CD4-positive, alpha-beta T cell treated with Interleukin-4 for 1 hour (primary cell): ENCODE measurements around the gene NFIB.

ENCODE experiments used
- DNase-seq, 2 donors: peaks; one replicate each; pipeline ENCODE4 v3.0.0-alpha.2; 2020 to 2022

Gene NFIB

DNA sequence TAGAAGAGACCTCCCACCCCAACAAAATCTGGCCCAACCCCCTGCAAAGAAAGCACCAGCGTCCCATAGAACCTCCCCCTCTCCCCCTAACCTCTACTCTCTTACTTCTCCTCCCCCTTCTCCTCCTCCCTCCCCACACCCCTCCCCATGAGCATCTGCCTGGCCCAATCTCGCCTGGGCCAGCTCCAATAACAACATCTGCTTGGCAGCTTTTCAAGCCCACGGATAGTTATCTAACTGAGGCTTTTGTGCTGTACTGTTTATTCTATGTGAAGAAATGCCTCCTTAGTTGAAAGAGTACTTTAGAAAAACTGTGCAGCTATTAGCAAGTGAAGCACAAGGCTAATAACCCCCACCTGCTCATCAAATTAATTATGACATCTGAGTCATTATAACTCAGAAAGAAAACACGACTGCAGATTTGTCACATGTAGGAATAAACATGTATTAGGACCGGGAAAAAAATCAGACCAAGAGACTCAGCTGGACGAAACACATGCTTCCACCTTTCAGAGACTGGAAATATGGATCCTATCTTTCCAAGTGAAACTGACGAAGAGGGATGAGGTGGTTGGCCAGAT, 42.8 kb downstream of the NFIB start:
- no peak for DNase-seq

DNA sequence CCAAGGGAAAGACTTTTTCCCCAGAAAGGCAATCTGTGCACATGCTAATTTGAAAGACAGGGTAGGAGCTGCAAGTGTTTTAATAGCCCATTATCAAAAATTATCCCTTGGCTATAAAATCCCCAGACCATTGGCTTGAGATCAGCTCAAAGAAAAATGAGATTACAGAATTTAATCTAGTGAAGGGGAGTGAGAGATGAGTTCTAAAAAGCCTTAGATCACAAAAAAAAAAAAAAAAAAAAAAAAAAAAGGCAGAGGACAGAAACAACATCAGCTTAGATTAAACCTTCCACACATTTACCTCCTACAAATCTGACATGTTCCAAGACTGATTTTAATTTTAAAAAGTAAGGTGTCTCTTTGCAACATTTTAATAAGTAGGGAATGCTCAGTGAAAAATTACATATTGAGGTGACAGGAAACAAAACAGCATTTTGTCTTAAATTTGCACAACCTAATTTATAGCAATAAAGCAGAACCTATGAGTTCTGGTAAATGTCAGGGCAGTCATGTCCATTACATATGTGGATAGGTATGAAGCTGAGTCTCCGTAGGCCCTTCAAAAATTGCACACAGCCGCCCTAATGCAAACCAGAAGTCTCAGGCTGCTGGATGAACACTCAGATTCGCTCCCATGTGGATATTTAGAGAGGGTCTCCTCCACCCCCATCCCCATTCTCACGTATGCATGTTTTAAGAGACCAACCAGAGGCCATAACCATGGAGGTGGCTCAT, 43.4 kb downstream of the NFIB start:
- DNase-seq = no peak

DNA sequence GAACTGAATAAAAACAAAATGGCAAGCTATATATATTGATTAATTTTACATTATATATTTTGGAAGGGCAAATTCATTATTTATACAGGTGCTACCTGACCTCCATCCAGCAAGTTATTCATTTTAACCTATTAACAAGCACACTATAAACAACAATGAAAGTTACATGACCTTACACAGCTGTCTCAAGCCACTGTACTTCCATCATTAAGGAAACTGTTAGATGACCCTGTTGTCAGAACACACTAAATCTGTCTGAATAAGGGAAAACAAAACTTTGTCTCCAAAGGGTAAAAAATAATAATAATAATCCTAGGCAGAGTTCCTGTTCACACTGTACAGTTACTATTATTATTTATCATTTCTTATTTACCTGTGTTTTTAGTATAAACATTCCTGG, 44.0 kb downstream of the NFIB start:
- no peak for DNase-seq

DNA sequence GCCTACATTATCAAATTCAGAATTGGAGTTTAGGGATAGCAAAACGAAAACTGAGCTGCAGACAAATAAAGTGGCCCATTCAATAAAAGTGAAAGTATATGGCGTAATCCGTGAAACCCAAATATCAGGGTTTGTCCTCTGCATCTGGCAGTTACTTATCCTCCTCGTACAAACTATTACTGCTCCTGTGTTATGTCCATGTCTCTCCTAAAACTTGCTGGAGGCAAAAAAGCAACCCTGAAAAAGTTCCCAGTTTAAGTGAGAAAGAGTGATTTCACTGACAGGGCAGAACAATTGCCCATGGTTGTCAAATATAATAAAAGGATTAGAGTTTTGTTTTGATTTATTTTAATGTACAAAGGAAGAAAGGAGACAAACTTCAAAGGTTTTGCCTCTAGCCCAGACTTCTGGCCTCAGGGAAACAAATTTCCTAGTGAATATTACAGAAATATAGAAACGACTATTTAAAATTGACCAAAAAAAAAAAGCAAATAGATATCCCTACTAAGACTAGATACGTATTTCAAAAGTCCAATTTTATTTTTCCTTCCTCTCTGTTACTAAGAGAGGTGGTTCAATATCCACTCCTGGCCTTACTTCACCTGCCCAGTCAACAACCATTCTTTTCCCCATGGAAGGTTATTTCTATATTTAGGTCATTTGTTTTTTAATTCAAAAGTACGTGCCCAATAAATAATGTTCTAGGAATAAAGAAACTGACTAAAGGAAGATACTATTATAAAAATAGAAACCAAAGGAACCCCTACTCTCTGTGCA, 50.0 kb downstream of the NFIB start:
- DNase-seq = no peak

DNA sequence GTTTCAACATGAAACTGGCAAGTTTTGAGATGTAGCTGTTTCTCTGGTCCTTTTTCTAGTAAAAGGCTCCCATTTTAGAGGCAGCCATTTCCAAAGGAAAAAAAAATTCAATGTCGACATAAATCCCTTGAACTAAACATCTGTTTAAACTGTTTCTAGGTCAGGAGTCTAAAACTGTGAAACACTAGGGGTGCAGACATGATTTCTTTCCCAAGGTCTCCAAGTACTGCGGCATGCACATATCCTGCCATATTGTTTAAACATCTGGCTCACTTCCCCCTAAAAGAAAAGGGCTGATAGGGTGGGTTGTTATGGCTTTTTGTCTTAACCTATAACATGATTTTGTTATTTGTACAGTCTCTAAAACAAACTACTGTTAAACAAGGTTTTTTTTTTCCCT, 51.1 kb downstream of the NFIB start:
- DNase-seq = no peak

DNA sequence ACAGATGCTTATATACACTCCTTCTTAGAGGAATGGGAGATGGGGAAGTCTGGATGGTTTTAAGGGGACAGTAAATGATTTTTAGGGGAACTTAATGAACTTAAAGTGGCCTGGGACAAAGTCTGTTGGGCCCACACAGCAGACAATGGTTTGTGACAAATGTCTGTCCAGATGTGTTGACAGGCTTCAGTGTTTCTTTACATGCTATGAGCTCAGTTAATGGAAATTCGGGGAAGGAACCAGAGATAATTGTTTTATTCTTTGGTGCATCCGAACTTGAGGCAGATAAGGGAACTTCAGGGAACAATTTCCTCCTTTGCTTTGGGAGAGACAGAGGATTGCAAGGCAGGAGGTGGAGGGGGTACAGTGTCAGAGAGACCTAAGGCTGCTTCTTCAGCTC, 52.3 kb downstream of the NFIB start:
- no peak for DNase-seq

DNA sequence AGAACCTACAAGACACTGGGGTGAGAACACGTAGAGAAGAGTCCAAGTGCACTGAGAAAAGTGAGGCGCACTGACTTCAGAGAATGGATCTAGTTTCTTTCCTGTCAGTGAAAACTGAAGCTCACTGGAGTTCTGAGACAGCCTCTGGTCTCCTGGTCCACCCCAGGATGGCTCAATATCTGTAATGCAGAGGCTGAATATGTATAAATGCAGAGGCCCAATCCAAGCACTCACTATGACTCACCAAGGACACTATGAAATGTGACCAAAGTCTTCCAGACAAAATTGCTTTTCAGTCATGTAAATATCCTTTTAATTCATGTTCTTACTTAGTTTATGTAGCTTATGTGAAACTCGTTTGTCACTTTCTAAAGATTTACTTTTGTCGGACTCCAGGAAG, 53.8 kb downstream of the NFIB start:
- no peak for DNase-seq

DNA sequence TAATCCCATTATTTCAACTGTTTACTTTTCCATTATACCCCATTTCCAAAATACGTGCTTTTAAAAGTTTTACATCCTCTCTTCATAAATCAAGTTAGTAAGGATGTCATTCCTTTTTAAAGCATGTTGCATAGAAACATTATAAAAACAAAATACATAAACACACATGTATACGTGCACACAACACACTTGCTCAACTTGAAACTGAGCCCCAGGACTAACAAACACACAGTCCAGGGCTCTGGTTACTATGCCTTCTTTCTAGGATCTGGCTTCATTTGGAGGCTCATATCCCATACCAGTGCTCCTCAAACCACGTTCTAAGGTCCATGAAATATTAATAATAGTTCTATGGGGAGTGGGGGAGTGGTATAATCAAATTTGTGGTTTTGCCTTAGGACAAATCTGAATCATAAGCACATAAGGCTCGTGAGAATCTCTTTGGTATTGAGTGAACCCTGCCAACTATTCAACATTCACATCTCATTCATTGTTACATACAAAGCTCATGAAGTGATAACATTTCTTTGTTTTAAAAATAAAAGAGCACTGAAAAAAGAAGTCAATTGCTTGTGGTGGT, 55.2 kb downstream of the NFIB start:
- DNase-seq = no peak

DNA sequence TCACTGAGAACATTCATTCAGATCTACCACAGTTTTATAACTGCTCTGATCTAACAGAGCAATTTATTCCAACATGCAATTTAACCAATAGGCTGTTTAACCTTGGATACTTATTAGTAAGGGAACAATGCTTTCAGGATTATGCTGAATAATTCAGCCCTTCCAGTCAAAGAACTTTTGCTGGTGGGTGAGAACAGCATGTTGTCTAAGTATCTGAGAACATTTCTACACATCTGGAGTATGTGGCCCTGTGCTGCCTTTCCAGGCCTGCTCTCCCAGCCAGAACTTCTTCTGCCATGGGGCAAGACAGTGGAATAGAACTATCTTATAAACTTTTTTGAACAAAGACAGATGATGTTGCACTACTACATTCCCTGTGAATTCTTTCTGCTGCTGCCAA, 55.8 kb downstream of the NFIB start:
- DNase-seq = no peak

DNA sequence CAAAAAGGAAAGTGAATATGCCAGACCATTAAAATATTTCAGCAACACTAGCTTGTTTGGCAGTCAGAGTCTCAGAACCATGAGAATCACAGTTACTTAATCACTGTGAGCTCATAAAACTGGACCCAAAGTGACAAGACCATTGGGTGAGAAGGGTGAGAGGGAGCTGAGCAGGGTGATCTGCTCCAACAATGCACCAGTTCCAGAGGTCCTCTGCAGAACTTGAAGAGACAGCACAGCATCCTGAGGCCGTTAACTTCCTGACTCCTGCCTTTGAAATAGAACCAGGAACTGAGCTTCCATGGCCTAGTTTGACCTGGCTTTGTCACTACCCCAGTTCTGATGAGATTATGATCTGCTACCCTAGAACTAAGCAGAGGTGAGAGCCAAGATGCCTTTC, 57.4 kb downstream of the NFIB start:
- DNase-seq = no peak

DNA sequence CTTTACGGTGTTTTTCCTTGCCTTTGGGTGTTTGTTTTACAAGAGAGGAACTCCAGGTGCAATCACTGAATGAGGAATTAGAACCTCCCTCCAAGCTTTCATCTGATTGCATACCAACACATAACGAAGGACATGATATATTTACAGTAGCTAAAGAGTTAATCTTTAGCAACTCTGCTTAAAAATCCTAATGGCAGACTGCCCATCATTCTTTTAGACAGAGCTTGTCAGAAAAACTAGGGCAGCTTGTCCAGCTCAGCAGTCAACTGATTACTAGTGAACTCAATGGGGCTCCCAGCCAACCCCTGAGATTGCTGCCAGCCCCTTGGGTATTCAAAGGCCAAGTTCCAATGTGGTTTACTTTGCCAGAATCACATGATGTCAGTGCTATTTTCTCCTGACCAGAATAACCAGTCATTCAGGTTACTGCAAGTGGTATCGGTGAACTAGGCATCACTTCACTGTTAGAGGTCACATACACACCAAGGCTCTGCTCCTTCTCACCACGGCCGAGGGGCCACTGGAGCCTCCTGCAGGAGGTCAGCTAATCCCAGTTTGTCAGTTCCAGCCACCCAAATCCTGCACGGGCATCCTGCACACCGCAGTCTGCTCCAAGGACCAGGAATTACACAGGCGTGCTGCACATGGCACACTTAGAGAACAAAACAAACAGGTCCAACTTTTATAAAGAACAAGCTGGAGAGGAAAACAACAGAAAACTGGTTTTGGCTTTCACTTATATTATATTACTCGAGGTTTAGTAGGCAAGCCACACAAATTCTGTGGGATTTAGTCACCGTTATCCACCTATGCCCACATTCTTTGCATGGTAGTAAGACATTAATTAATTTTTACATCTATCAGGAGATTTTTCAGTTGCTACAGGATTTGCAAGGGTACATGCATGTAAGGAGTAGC, 62.5 kb downstream of the NFIB start:
- DNase-seq = no peak

DNA sequence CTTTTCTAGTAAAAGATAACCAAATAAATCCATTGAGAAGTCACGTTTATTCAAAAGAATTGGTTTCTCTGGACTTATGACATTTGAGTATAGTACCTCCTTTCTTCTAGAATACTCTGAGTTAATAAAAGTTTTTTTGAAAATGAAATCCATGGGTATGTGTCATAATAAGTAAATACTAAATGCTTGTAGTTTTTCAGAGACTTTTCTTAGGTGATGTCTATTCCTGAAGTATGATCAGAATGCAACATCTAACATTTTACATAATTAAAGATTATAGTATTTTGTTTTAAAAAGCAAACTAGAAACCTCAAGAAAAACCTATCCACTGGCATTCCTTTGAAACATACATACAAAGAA, 63.2 kb downstream of the NFIB start:
- no peak for DNase-seq

DNA sequence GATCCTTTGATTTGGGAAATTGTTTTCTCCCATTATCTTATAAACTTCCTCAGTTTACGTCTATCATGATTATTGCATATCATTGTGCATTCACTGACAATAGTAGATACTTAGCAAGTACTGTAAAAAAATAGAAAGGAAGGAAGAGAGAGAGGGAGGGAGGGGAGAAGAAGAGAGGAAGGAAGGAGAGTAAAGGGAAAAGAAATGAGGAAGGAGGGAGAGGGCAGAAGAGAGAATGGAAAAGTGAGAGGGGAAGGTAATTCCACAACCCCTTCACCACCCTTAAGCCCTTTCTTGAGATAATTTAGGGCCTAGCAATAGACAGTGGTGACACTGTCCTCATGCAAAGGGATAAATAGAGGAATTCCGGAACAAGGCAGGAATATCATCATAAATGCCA, 64.4 kb downstream of the NFIB start:
- DNase-seq = no peak

DNA sequence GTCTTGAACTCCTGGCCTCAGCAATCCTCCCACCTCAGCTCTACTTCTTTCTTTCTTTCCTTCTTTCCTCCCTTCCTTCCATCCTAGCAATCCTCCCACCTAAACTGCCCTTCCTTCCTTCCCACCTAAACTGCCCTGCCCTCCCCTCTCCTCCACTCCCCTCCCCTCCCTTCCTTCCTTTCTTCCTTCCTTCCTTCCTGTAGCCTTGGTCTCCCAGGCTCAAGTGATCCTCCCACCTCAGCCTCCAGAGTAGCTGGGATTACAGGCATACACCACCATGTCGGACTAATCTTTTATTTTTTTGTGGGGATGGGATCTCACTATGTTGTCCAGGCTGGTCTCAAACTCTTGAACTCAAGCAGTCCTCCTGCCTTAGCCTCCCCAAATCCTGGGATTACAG, 65.8 kb downstream of the NFIB start:
- no peak for DNase-seq

DNA sequence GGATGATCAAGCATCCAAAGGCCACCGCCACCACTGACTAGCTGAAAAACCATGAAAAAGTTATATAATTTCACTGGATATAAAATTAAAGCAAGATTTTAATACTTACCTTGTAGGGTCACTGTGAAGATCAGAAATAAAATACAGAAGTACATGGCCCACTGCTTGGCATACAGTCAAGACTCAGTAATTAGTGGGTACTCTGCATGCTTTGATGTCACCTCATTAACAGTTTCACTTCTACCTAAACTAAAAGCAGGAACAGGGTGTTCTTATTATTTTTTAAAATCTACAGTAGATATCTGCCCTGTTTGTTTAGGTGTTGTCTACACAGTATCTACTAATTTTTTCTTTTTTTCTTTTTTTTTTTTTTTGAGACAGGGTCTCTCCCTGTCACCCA, 66.4 kb downstream of the NFIB start:
- DNase-seq = no peak

DNA sequence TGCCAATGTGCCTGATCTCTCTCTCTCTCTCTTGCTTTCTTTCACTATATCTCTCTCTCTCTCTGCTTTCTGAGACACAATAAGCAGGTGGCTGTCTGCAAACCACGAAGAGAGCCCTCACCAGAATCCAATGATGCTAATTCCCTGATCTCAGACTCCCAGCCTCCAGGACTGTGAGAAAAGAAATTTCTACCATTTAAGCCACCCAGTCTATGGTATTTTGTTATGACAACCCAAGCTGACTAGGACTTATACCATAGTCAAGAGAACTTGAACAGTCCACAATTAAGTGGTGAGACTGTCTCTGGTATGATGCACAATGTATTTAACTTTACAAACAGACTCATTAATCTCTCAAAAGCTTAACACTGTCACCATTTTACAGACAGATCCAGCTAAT, 67.0 kb downstream of the NFIB start:
- DNase-seq = no peak

DNA sequence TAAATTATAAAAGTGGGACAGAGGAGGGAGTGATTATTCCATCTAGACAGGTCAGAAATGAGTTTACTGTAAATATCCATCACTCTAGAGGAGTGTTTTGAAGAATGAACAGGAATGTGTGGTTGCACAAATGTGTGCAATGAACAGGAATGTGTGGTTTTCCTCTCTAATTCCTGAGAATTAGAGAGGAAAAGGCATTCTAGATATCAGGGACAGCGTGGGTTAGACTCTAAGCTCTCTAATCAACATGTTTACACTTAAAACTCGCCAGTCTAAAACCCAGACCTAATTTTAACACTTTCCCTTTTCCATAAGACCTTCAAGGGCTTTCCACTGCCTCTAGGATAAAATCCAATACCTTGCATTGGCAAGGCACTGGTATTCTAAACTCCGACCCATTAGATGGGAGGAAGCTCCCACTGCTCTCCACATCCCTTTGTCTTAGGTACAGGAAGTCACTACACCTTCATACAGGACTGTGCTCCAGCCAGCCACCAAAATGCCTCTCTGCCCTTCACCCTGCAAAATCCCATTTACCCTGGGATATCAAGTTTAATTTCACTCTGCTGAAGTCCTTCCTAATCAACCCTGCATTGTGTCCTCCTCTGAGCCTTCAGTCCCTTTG, 67.9 kb downstream of the NFIB start:
- no peak for DNase-seq

DNA sequence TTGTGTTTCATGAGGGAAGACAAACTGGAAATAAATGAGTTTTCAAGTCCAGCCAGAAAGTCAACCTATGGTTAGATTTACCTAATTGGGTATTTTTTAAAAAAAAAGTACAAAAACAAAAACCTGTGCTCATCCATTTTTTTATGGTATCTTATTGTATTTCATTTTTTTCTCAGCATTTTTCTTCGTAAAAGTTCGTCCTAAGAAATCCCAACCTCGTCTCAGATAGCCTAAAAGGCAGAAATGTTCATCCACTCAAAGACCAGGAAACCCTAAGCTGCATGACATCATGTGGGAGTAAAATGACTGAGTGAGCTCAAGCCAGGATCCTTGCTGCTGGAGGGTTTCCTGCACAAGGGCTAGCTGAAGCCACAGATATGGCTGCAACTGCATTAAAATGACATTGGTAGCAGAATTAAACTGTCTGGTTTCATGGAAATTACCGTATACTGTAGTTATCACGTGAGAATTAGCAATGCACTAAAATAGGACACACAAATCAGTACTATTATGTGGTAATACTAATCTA, 70.4 kb downstream of the NFIB start:
- no peak for DNase-seq

DNA sequence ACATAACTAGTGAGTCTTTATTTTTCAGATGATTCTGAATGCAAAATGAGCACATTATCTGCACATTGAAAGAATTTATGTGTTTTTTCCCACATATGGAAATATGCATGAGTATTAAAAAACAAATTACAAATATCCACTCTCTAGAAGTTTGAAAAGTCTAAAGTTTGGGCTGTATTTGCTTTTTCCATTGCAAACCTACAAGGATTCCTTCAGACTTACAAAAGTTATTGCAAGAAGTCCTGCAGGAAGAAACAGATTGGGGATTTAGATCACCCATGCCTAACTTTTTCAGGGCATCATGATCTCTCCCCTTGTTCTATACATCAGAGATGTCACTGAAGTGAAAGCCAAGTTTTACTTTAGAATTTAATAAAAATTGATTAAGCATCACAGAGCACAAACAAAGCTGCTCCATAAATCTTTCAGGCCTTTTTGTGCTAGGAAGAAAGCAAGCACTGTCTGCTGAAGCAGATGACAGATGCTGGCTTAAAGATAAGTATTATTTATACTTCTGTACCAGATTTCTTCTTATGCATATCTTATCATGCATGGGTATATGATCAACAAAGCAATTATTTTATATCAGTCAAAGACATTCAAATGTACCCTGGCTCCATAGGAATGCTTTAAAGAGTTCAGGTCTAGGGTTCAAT, 71.7 kb downstream of the NFIB start:
- no peak for DNase-seq

DNA sequence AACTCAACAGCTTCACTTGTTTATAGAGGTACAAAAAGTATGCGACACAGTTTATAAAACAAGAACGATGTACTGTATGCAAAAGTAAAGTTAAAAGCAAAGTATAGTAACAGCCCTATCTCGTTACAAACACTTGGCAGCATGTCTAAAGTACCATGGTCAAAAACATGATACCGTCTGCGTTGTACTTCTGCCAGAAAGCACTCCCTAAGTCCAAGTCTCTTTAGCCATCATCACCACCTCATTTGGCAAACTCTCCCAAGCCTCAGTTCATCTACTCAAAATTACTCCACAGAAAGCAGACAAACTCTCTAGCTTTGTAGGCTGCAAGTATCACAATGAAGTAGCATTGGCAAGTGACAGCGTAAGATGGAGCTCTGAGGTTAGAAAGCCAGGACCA, 73.4 kb downstream of the NFIB start:
- DNase-seq = no peak

DNA sequence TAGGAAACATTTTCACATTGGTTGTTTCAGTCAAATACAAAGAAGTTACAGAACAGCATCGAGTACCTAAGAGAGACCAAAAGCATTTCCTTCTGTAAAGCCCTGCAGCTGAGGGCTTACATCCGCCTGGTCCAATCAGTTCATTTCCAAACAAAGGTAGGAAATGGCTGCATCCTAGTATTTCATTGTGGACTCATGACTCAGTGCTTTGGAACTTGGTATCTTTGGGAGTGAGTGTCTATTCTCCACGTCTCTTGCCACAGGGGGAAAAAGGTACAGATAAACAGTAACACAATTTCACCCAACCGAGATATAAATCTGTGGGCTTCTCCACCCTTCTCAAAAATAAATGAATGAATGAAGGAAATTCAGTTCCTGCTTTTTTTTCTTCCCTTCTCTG, 75.4 kb downstream of the NFIB start:
- no peak for DNase-seq

DNA sequence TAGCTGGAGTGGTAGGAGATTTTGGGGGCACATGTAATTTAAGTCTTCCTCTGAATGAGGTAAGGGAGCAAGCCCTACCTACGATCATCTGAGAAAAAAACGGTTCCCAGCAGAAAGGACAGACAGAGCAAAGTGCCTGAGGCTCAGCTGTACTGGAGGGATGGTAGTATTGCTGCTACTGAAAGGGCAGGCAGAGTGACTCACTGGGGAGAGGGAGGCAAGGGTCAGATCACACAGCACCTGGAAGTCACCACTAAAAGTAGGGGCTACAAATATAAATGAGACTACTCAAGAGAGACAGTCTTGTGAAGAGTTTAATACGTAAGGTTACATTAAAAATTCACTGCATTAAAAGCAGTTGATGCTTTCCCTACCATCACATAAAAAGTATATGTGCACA, 75.9 kb downstream of the NFIB start:
- no peak for DNase-seq
